Parathyroid adenoma (tissue), 2 donors: ENCODE results near the gene PARG.
A peak's percentile ranks its signal among the peaks of the same experiment; 100 is the strongest.
"Not testable (repeated sequence)": the region's sequence is repeated elsewhere in the genome, so short reads cannot be mapped to it uniquely, and the experiment has no call there.

Source experiments
- H2AFZ ChIP-seq: fragments of 300-600 bp; sonication (generic); one replicate; pipeline ENCODE4 v1.7.0; 2017; ENCODE audit warnings: antibody characterized with exemption, mild to moderate bottlenecking
- H3K27ac ChIP-seq: fragments of 300-600 bp; sonication (generic); one replicate; pipeline ENCODE4 v1.7.0; 2017
- H3K27me3 ChIP-seq: fragments of 300-600 bp; sonication (generic); one replicate; pipeline ENCODE4 v1.7.0; 2017; ENCODE audit warnings: low read length; ENCODE audit not compliant: control insufficient read depth, insufficient read depth
- H3K36me3 ChIP-seq: fragments of 300-600 bp; sonication (generic); one replicate; pipeline ENCODE4 v1.7.0; 2017; ENCODE audit warnings: low read length; ENCODE audit not compliant: control insufficient read depth, insufficient read depth
- H3K4me1 ChIP-seq: fragments of 300-600 bp; sonication (generic); one replicate; pipeline ENCODE4 v1.7.0; 2017; ENCODE audit warnings: control low read depth
- H3K4me2 ChIP-seq: fragments of 300-600 bp; sonication (generic); one replicate; pipeline ENCODE4 v1.7.0; 2017; ENCODE audit warnings: low read length
- H3K4me3 ChIP-seq: fragments of 300-600 bp; sonication (generic); one replicate; pipeline ENCODE4 v1.7.0; 2017; ENCODE audit warnings: low read depth, low read length
- H3K79me2 ChIP-seq: fragments of 300-600 bp; sonication (generic); one replicate; pipeline ENCODE4 v1.7.0; 2017; ENCODE audit warnings: control low read depth
- H3K9ac ChIP-seq: fragments of 300-600 bp; sonication (generic); one replicate; pipeline ENCODE4 v1.7.0; 2017; ENCODE audit warnings: mild to moderate bottlenecking
- H3K9me3 ChIP-seq: fragments of 300-600 bp; sonication (generic); one replicate; pipeline ENCODE4 v1.7.0; 2017; ENCODE audit warnings: low read length; ENCODE audit not compliant: control insufficient read depth
- TF ChIP-seq, protein P1 (sequence below): fragments of 300-600 bp; sonication (generic); IDR thresholded peaks from one replicate; pipeline ENCODE4 v1.7.0; 2017; ENCODE audit warnings: antibody characterized with exemption, mild to moderate bottlenecking
- donor health status: primary hyperparathyroidism.

PARG gene

GRCh38 chr10:49900406-49900805 is 41.4 kb downstream of the PARG start:
- not testable (repeated sequence) for H2AFZ ChIP-seq, H3K4me2 ChIP-seq, H3K36me3 ChIP-seq, H3K4me1 ChIP-seq, H3K9me3 ChIP-seq, H3K79me2 ChIP-seq, H3K9ac ChIP-seq, H3K4me3 ChIP-seq, H3K27ac ChIP-seq, H3K27me3 ChIP-seq

DNA sequence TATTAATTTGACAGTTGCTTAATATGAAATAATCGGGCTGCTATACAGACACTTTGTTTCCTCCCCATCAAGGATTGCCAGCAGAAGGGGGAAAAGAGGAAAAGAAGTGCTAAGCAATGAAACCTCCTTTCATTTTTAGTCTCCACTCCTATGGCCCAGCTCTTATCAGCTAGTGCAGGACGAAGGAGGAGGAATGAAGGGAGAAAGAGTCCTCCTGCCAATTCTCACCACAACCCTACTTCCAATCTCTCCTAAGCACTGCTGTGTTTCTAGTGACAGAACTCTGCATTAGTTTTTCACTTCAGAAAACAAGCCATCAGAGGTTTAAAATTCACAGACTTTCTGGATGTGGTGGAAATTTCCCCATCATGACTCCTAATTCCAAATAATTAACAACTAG is 41.8 kb downstream of the PARG start:
- not testable (repeated sequence) for H3K36me3 ChIP-seq, H3K27me3 ChIP-seq, H3K4me1 ChIP-seq, H3K4me2 ChIP-seq, H3K27ac ChIP-seq, H3K9ac ChIP-seq, H3K79me2 ChIP-seq, H3K4me3 ChIP-seq, H3K9me3 ChIP-seq, H2AFZ ChIP-seq

DNA sequence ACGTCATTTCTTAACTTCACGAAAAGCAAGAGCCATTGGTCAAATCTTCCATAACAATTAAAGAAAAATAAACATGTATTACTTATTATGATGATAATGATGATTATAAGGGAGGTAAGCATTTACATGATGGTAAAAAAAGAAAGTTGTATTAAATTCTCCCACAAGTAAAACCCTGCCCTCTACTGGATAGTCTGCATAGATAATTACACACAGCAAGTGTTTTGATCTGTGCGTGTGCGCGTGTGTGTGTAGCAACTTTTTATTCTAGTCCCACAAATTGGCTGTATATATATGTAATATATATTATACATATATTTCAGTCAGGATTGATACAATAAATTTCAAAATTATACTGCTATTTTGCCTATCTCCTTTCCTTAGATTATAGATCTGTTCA is 51.8 kb downstream of the PARG start:
- H3K79me2 ChIP-seq, H3K36me3 ChIP-seq, H2AFZ ChIP-seq, H3K27me3 ChIP-seq, H3K9ac ChIP-seq, H3K4me2 ChIP-seq, H3K9me3 ChIP-seq, H3K27ac ChIP-seq, H3K4me1 ChIP-seq, H3K4me3 ChIP-seq: not testable (repeated sequence)
- TF ChIP-seq, protein P1, sequence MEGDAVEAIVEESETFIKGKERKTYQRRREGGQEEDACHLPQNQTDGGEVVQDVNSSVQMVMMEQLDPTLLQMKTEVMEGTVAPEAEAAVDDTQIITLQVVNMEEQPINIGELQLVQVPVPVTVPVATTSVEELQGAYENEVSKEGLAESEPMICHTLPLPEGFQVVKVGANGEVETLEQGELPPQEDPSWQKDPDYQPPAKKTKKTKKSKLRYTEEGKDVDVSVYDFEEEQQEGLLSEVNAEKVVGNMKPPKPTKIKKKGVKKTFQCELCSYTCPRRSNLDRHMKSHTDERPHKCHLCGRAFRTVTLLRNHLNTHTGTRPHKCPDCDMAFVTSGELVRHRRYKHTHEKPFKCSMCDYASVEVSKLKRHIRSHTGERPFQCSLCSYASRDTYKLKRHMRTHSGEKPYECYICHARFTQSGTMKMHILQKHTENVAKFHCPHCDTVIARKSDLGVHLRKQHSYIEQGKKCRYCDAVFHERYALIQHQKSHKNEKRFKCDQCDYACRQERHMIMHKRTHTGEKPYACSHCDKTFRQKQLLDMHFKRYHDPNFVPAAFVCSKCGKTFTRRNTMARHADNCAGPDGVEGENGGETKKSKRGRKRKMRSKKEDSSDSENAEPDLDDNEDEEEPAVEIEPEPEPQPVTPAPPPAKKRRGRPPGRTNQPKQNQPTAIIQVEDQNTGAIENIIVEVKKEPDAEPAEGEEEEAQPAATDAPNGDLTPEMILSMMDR = peak; percentile 32

DNA sequence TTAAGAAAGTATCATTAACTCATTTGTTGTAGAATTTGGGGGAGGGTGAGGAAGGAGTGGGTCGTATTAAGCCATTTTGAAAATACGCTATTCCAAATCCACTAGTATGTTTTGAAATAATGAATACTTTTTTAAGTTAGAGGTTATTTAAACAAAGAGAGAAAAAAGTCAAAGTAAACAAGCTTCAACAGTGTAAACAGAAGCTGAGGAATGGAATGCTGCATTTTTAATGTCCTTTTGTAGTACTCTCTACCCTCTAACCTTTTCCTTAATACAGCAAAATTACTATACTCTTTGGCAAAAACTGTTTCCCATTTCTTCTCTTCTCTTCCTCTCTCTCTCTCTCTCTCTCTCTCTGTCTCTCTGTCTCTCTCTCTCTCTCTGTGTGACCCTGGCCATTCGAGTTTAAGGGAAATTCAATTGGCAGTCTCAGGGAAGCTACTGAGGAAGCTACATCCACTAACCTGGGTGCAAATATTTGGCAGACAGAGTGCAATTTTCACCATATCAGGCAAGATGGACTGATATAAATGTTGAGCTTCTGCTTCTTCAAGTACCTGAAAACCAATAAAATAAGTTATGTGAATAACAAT is 57.0 kb downstream of the PARG start:
- not testable (repeated sequence) for H3K9me3 ChIP-seq, H2AFZ ChIP-seq, H3K27ac ChIP-seq, H3K27me3 ChIP-seq, H3K9ac ChIP-seq, H3K4me3 ChIP-seq, H3K36me3 ChIP-seq, H3K79me2 ChIP-seq, H3K4me1 ChIP-seq, H3K4me2 ChIP-seq

DNA sequence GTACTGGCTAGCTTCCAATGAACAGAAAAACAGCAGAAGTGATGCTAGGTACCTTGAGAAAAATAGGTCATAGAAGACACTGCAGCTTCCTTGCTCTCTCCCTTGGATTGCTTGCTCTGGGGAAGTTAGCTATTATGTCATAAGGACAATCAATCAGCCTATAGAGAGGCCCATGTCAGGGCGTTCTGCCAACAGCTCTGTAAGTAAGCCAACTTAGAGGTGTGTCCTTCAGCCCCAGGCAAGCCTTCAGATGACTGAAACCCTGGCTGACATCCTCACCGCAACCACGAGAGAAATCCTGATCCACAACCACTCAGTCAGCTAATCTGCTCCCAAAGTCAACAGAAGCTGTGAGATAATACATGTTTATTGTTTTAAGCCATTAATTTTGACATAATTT is 58.0 kb downstream of the PARG start:
- H3K4me1 ChIP-seq, H2AFZ ChIP-seq, H3K9ac ChIP-seq, H3K27ac ChIP-seq, H3K79me2 ChIP-seq, H3K36me3 ChIP-seq, H3K27me3 ChIP-seq, H3K9me3 ChIP-seq, H3K4me2 ChIP-seq, H3K4me3 ChIP-seq: not testable (repeated sequence)

GRCh38 chr10:49882327-49882726 is 59.5 kb downstream of the PARG start:
- H3K27ac ChIP-seq, H3K4me3 ChIP-seq, H3K9me3 ChIP-seq, H3K9ac ChIP-seq, H3K4me1 ChIP-seq, H3K27me3 ChIP-seq, H2AFZ ChIP-seq, H3K4me2 ChIP-seq, H3K36me3 ChIP-seq, H3K79me2 ChIP-seq: not testable (repeated sequence)

- H3K27me3 ChIP-seq, H3K79me2 ChIP-seq, H2AFZ ChIP-seq, H3K4me3 ChIP-seq, H3K27ac ChIP-seq, H3K4me1 ChIP-seq, H3K9me3 ChIP-seq, H3K36me3 ChIP-seq, H3K4me2 ChIP-seq, H3K9ac ChIP-seq: not testable (repeated sequence)
Observed at GRCh38 chr10:49872740-49873139, 69.1 kb downstream of the PARG start.

GRCh38 chr10:49871462-49871861 is 70.4 kb downstream of the PARG start:
- H3K4me2 ChIP-seq, H3K27me3 ChIP-seq, H3K36me3 ChIP-seq, H3K27ac ChIP-seq, H3K9me3 ChIP-seq, H3K9ac ChIP-seq, H3K4me3 ChIP-seq, H3K79me2 ChIP-seq, H2AFZ ChIP-seq, H3K4me1 ChIP-seq: not testable (repeated sequence)

DNA sequence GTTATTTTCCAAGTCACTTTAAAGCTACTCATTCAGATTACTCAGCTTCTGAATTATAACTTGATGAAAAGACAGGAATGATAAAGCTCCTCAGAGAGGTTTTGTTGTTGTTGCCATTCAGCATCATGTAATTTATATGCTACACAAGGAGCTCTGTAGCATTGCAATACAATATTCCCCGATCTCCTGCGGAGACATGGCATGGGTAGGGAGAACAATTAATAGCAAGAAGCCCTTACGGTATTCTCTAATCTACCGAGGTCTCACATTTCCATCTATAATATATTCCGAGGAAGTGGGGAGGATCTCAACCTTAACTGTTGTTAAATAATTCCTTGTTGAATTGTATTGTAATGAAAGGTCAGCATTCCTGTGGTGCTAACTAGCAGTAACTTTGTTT is 81.9 kb downstream of the PARG start:
- H3K36me3 ChIP-seq, H3K27ac ChIP-seq, H3K27me3 ChIP-seq, H2AFZ ChIP-seq, H3K9me3 ChIP-seq, H3K4me1 ChIP-seq, H3K4me3 ChIP-seq, H3K79me2 ChIP-seq, H3K4me2 ChIP-seq, H3K9ac ChIP-seq: not testable (repeated sequence)

DNA sequence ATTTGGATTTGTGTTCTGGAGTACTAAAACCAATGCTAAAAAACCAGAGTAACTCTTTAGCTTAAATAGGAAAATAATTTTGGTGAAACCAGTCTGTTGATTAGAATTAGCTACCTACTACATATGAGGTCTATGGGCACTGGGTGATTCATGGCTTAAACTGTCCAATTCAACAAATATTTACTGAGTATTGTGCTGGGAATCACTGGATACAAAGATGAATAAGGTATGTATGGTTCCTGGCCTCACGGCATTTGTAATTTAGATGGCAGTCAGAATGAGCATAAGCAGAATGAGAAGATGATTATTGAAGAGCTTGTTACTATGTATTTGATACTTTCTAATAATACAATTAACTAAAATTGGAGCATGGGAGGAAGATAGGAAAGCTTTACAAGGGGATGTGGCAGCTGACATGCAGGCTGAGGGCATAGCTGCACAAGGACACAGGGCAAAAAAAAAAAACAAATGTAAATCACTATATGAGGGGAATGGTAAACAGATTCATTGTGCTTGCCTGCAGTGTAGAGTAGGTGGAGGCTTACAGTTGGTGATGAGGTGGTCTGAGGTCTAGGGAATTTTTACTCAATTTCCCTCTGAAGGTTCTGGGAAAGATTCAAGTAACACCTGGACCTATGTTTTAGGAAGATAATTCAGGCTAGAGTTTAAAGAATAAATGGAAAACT is 83.0 kb downstream of the PARG start:
- not testable (repeated sequence) for H3K9me3 ChIP-seq, H2AFZ ChIP-seq, H3K9ac ChIP-seq, H3K4me2 ChIP-seq, H3K27ac ChIP-seq, H3K79me2 ChIP-seq, H3K4me1 ChIP-seq, H3K4me3 ChIP-seq, H3K27me3 ChIP-seq, H3K36me3 ChIP-seq
